CD4-positive, CD25-positive, alpha-beta regulatory T cell (primary cell): Measurements from ENCODE around the gene GOLGA6B. TPM values are rescaled to one million over a fixed set of nuclear protein-coding genes. Genes with fewer than 3 reads are reported as not detected.
"Not testable (repeated sequence)": the region's sequence is repeated elsewhere in the genome, so short reads cannot be mapped to it uniquely, and the experiment has no call there.

Experiments used
- ATAC-seq, 2 donors: fragments of 150-1000 bp; cut with Tn5 transposase; one replicate each; pipeline ENCODE4 v1.10.0; 2021; ENCODE audit warnings: low read depth in 2 of 2, moderate number of reproducible peaks in 2 of 2, moderate library complexity in 1 of 2
- DNase-seq, 3 donors: peaks; one replicate each; pipeline versions ENCODE4 v3.0.0 to v3.0.0-alpha.2; 2012 to 2022; ENCODE audit warnings: mixed read lengths in 1 of 3
- H3K27ac ChIP-seq: one replicate; pipeline ENCODE4 v1.7.0; 2013; ENCODE audit warnings: mild to moderate bottlenecking, low read length; ENCODE audit not compliant: insufficient read depth, poor library complexity, severe bottlenecking
- H3K27me3 ChIP-seq: one replicate; pipeline ENCODE4 v1.7.0; 2013; ENCODE audit warnings: low read length; ENCODE audit not compliant: control insufficient read depth, insufficient read depth
- H3K36me3 ChIP-seq: one replicate; pipeline ENCODE4 v1.7.0; 2013; ENCODE audit warnings: mild to moderate bottlenecking, low read length, moderate library complexity; ENCODE audit not compliant: control insufficient read depth, insufficient read depth
- H3K4me1 ChIP-seq: 2 replicates; pipeline ENCODE4 v1.7.0; 2013; ENCODE audit warnings: mild to moderate bottlenecking, low read length; ENCODE audit not compliant: insufficient read depth, control insufficient read depth, poor library complexity, severe bottlenecking
- H3K4me3 ChIP-seq: one replicate; pipeline ENCODE4 v1.7.0; 2013; ENCODE audit warnings: low read depth, mild to moderate bottlenecking, low read length, moderate library complexity
- H3K9me3 ChIP-seq, 2 experiments: 1 replicate in 1 of 2; 2 replicates in 1 of 2; pipeline ENCODE4 v1.7.0; 2013; ENCODE audit warnings: low read length in 2 of 2, mild to moderate bottlenecking in 1 of 2, moderate library complexity in 1 of 2; ENCODE audit not compliant: control insufficient read depth in 2 of 2
- H3K27ac Mint-ChIP-seq, 3 donors: one replicate each; pipeline ENCODE4 v1.8.0; 2020 to 2022; ENCODE audit warnings: mild to moderate bottlenecking in 3 of 3, mixed read lengths in 3 of 3, moderate library complexity in 2 of 3
- H3K27me3 Mint-ChIP-seq: one replicate; pipeline ENCODE4 v1.8.0; 2022; ENCODE audit warnings: mild to moderate bottlenecking, mixed read lengths
- H3K36me3 Mint-ChIP-seq: one replicate; pipeline ENCODE4 v1.8.0; 2020; ENCODE audit warnings: mixed read lengths
- H3K4me1 Mint-ChIP-seq, 4 donors: one replicate each; pipeline ENCODE4 v1.8.0; 2020 to 2022; ENCODE audit warnings: mixed read lengths in 4 of 4, mild to moderate bottlenecking in 1 of 4
- H3K4me3 Mint-ChIP-seq, 4 donors: one replicate each; pipeline ENCODE4 v1.8.0; 2020 to 2022; ENCODE audit warnings: mild to moderate bottlenecking in 4 of 4, mixed read lengths in 4 of 4, moderate library complexity in 3 of 4
- H3K9me3 Mint-ChIP-seq, 7 donors: one replicate each; pipeline ENCODE4 v1.8.0; 2020 to 2022; ENCODE audit warnings: mixed read lengths in 7 of 7, mild to moderate bottlenecking in 3 of 7, moderate library complexity in 2 of 7
- polyA plus RNA-seq, 4 donors: library from polyadenylated mRNA; unstranded; fragments of 300-500 nt; fragmentation: Illumina TruSeq; gene quantifications; one replicate each; pipeline ENCODE4 v1.2.3, GENCODE V29; 2021
- total RNA-seq: library from RNA; stranded (reverse); gene quantifications from one replicate; pipeline ENCODE4 v1.2.3, GENCODE V29; 2022

Gene GOLGA6B
- total and polyA plus RNA-seq, 5 donors from 2014 or later = not detected

GRCh38 chr15:72690938-72691337 lies 36.4 kb downstream of the GOLGA6B start:
- no peak overlapping the region for H3K4me3 ChIP-seq
- Mint-ChIP-seq H3K4me1 (peaks cover 13 to 24% (median 16%) of the 10 kb centered on the region in 4 donors), H3K4me3 (no peak overlapping the region), H3K9me3 (peaks cover 0 to 2% (median 0%) of the 10 kb centered on the region in 7 donors), H3K36me3 (peaks cover 3% of the 10 kb centered on the region), H3K27me3 (no peaks in the 10 kb centered on the region), H3K27ac (no peak overlapping the region)
- no peak overlapping the region for H3K27ac ChIP-seq
- H3K36me3 ChIP-seq = no peaks in the 10 kb centered on the region
- no peaks in the 10 kb centered on the region for H3K9me3 ChIP-seq
- ATAC-seq (no peak), DNase-seq (no peak)
- no peaks in the 10 kb centered on the region for H3K27me3 ChIP-seq
- H3K4me1 ChIP-seq = peaks cover 9% of the 10 kb centered on the region

- H3K4me3 Mint-ChIP-seq = no peak overlapping the region
- peaks cover 0 to 2% (median 0%) of the 10 kb centered on the region in 7 donors for H3K9me3 Mint-ChIP-seq
- Histone ChIP-seq H3K4me3 (no peak overlapping the region), H3K36me3 (no peaks in the 10 kb centered on the region), H3K27ac (no peak overlapping the region), H3K4me1 (no peaks in the 10 kb centered on the region), H3K9me3 (no peaks in the 10 kb centered on the region), H3K27me3 (no peaks in the 10 kb centered on the region)
- no peaks in the 10 kb centered on the region for H3K27me3 Mint-ChIP-seq
- no peak overlapping the region for H3K27ac Mint-ChIP-seq
- H3K36me3 Mint-ChIP-seq = peaks cover 15% of the 10 kb centered on the region
- no peak for DNase-seq
- H3K4me1 Mint-ChIP-seq = peaks cover 4 to 20% (median 13%) of the 10 kb centered on the region in 4 donors
- no peak for ATAC-seq
Measured at GRCh38 chr15:72698938-72699337, 44.4 kb downstream of the GOLGA6B start.

- Mint-ChIP-seq H3K4me1 (peaks cover 4 to 15% (median 9%) of the 10 kb centered on the region in 4 donors), H3K4me3 (no peak overlapping the region), H3K27me3 (no peaks in the 10 kb centered on the region), H3K36me3 (peaks cover 15% of the 10 kb centered on the region), H3K27ac (no peak overlapping the region), H3K9me3 (peaks cover 0 to 2% (median 0%) of the 10 kb centered on the region in 7 donors)
- no peak for ATAC-seq
- Histone ChIP-seq H3K27ac (no peak overlapping the region), H3K4me3 (no peak overlapping the region), H3K4me1 (no peaks in the 10 kb centered on the region), H3K9me3 (no peaks in the 10 kb centered on the region), H3K36me3 (no peaks in the 10 kb centered on the region), H3K27me3 (no peaks in the 10 kb centered on the region)
- no peak for DNase-seq
Measured at GRCh38 chr15:72700076-72700475, 45.6 kb downstream of the GOLGA6B start.

- H3K27me3 ChIP-seq = no peaks in the 10 kb centered on the region
- Mint-ChIP-seq H3K36me3 (peaks cover 7% of the 10 kb centered on the region), H3K27me3 (no peaks in the 10 kb centered on the region), H3K4me1 (peaks cover 0 to 12% (median 2%) of the 10 kb centered on the region in 4 donors), H3K27ac (no peak overlapping the region), H3K9me3 (no peaks in the 10 kb centered on the region), H3K4me3 (no peak overlapping the region)
- ATAC-seq (no peak), DNase-seq (no peak)
- peaks cover 4% of the 10 kb centered on the region for H3K36me3 ChIP-seq
- H3K4me1 ChIP-seq = no peaks in the 10 kb centered on the region
- H3K27ac ChIP-seq = no peak overlapping the region
- no peaks in the 10 kb centered on the region for H3K9me3 ChIP-seq
- H3K4me3 ChIP-seq = no peak overlapping the region
Measured at GRCh38 chr15:72706266-72706665, 51.8 kb downstream of the GOLGA6B start.

- not testable (repeated sequence) for H3K9me3 Mint-ChIP-seq, H3K4me3 ChIP-seq, H3K9me3 ChIP-seq, H3K27me3 ChIP-seq, H3K4me1 Mint-ChIP-seq, DNase-seq, H3K27me3 Mint-ChIP-seq, ATAC-seq, H3K4me3 Mint-ChIP-seq, H3K27ac Mint-ChIP-seq, H3K27ac ChIP-seq, H3K4me1 ChIP-seq
- peaks cover 11% of the 10 kb centered on the region for H3K36me3 ChIP-seq
- peaks cover 15% of the 10 kb centered on the region for H3K36me3 Mint-ChIP-seq
Measured at GRCh38 chr15:72708551-72709303, 54.2 kb downstream of the GOLGA6B start.

Other genes with a start within 250 kb of the GOLGA6B start
- gene ARIH1, start 180.4 kb upstream of the GOLGA6B start, total RNA-seq = 242 TPM
- gene ARIH1, start 180.4 kb upstream of the GOLGA6B start, polyA plus RNA-seq = 10 to 100 TPM; 13.1 to 22.8 (median 14.7) TPM
- gene HIGD2B, start 31.5 kb downstream of the GOLGA6B start, total RNA-seq = not detected
- under 1 TPM in 1 of 4 donors, not detected in 3; 0.16 TPM for gene HIGD2B, start 31.5 kb downstream of the GOLGA6B start, polyA plus RNA-seq
- gene BBS4, start 31.5 kb downstream of the GOLGA6B start, total RNA-seq = 16.1 TPM
- 10 to 100 TPM in 3 of 4 donors, 1 to 10 TPM in 1; 6.3 to 12.9 (median 11.9) TPM for gene BBS4, start 31.5 kb downstream of the GOLGA6B start, polyA plus RNA-seq
- gene ADPGK, start 129.1 kb downstream of the GOLGA6B start, total RNA-seq = 89.0 TPM
- 10 to 100 TPM; 66.3 to 99.0 (median 83.8) TPM for gene ADPGK, start 129.1 kb downstream of the GOLGA6B start, polyA plus RNA-seq